Ovary (tissue), 9 donors: ENCODE data around the gene LRP1B. TPM values are rescaled to one million over a fixed set of nuclear protein-coding genes. Genes with fewer than 3 reads are reported as not detected.

ENCODE experiments used
- DNase-seq, 5 donors: peaks; one replicate each; pipeline ENCODE4 v3.0.0-alpha.2; 2019 to 2020
- H3K27ac ChIP-seq, 2 donors: fragments of 200-600 bp; one replicate each; pipeline versions ENCODE4 v1.5.1 to v1.8.0; 2019 to 2022
- H3K27me3 ChIP-seq: fragments of 200-600 bp; one replicate; pipeline ENCODE4 v1.8.0; 2022
- H3K36me3 ChIP-seq: fragments of 200-600 bp; sonication (generic); one replicate; pipeline ENCODE4 v1.5.1; 2019
- H3K4me1 ChIP-seq: one replicate; pipeline ENCODE4 v1.8.1; 2013; ENCODE audit warnings: mild to moderate bottlenecking, moderate library complexity; ENCODE audit not compliant: insufficient read depth
- H3K4me3 ChIP-seq: fragments of 200-600 bp; sonication (generic); one replicate; pipeline ENCODE4 v1.5.1; 2017
- H3K9me3 ChIP-seq, 2 donors: fragments of 200-600 bp in 1 of 2; sonication (generic) in 1 of 2; one replicate each; pipeline versions ENCODE4 v1.5.1 to v1.8.1; 2013 to 2019; ENCODE audit warnings: mild to moderate bottlenecking in 1 of 2, moderate library complexity in 1 of 2
- EP300 ChIP-seq: sonication (generic); formaldehyde crosslinking; IDR thresholded peaks from one replicate; pipeline ENCODE4 v1.6.1; 2017; ENCODE audit warnings: antibody characterized with exemption
- POLR2A ChIP-seq: fragments of 450-650 bp; IDR thresholded peaks from one replicate; pipeline ENCODE4 v1.6.1; 2017; ENCODE audit warnings: antibody characterized with exemption, mild to moderate bottlenecking, moderate library complexity
- WGBS, 3 donors: extraction: QIAGEN DNeasy Blood & Tissue Kit in 1 of 3; methylation state at CpG; one replicate each; pipeline versions ENCODE4 v1.1.5 to v1.1.7; 2013 to 2017; 5-methylcytosine and 5-hydroxymethylcytosine counted together
- intact Hi-C, 4 donors: fragments of 100-400 bp; cut with DNase I; formaldehyde crosslinking; loops; one replicate each; pipeline versions ENCODE4 v1.11.0 to v1.15.1; 2022 to 2023
- polyA plus RNA-seq, 2 donors: library from polyadenylated mRNA; stranded (reverse); fragments of 200-250 nt in 1 of 2; fragments of 350-450 nt in 1 of 2; fragmentation: Illumina TruSeq in 1 of 2; extraction: RNeasy Lipid Tissue Mini Kit (QIAGEN cat#74804) in 1 of 2; gene quantifications; one replicate each; pipeline ENCODE4 v1.2.3, GENCODE V29; 2013 to 2014
- total RNA-seq, 7 donors: library from RNA; depleted of rRNA in 2 of 7; stranded (reverse); fragments of >200 nt in 2 of 7; fragmentation: NEBNext Ultra II Directional in 3 of 7; extraction: Animal tissue kit (Norgen Biotek cat#: 25700) in 3 of 7; gene quantifications; one replicate each; pipeline versions ENCODE4 v1.1.0 to v1.2.4, GENCODE V29; 2016 to 2023
- TF ChIP-seq, protein P1 (sequence below), 3 donors: fragments of 450-650 bp in 2 of 3; fragments of 200-600 bp in 1 of 3; IDR thresholded peaks; one replicate each; pipeline versions ENCODE4 v1.5.1 to v1.8.0; 2016 to 2022; ENCODE audit warnings: antibody characterized with exemption in 3 of 3, mild to moderate bottlenecking in 1 of 3
- donor health status: DM: no; HTN: no; CAD: no; lungs with moderate emphysema.
- donor health status: DM: no; HTN: no; CAD: no.
- donor health status: Bipolar disorder and iron deficiency.
- donor health status: DM: yes; HTN: yes; CAD: no.
- donor health status: DM: no; HTN: no; CAD: no.
- donor health status: DM: yes; HTN: yes; CAD: no.

Gene LRP1B
- total and polyA plus RNA-seq, 9 donors, result 0.08 to 2.6 (median 0.37) TPM

GRCh38 chr2:142014536-142014935 is 116.3 kb downstream of the LRP1B start:
- no peak for TF ChIP-seq POLR2A
- TF ChIP-seq EP300, result no peak
- TF ChIP-seq, protein P1, sequence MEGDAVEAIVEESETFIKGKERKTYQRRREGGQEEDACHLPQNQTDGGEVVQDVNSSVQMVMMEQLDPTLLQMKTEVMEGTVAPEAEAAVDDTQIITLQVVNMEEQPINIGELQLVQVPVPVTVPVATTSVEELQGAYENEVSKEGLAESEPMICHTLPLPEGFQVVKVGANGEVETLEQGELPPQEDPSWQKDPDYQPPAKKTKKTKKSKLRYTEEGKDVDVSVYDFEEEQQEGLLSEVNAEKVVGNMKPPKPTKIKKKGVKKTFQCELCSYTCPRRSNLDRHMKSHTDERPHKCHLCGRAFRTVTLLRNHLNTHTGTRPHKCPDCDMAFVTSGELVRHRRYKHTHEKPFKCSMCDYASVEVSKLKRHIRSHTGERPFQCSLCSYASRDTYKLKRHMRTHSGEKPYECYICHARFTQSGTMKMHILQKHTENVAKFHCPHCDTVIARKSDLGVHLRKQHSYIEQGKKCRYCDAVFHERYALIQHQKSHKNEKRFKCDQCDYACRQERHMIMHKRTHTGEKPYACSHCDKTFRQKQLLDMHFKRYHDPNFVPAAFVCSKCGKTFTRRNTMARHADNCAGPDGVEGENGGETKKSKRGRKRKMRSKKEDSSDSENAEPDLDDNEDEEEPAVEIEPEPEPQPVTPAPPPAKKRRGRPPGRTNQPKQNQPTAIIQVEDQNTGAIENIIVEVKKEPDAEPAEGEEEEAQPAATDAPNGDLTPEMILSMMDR (IDR thresholded peaks at IDR 0.05), result no peak
- Histone ChIP-seq H3K4me3 (no peak overlapping the region), H3K36me3 (no peaks in the 10 kb centered on the region), H3K27ac (no peak overlapping the region), H3K4me1 (no peaks in the 10 kb centered on the region), H3K9me3 (no peaks in the 10 kb centered on the region), H3K27me3 (no peaks in the 10 kb centered on the region)
- no peak for DNase-seq
- intact Hi-C loops, result no loop called here
- 92 to 95% (median 94%) methylated on average over 1 of the region's 1 CpG for WGBS, 3 donors

- WGBS, 3 donors, result 87 to 97% (median 92%) methylated on average over 2 of the region's 2 CpGs
- intact Hi-C loops, result no loop called here
- H3K4me1 ChIP-seq, result no peaks in the 10 kb centered on the region
- H3K36me3 ChIP-seq, result no peaks in the 10 kb centered on the region
- H3K27ac ChIP-seq, result no peak overlapping the region
- H3K9me3 ChIP-seq, result no peaks in the 10 kb centered on the region
- H3K4me3 ChIP-seq, result no peak overlapping the region
- no peak for DNase-seq
- TF ChIP-seq, protein P1 (IDR thresholded peaks at IDR 0.05), result no peak
- no peak for TF ChIP-seq POLR2A
- no peak for TF ChIP-seq EP300
- H3K27me3 ChIP-seq, result no peaks in the 10 kb centered on the region
Observed at GRCh38 chr2:142012797-142013196, 118.0 kb downstream of the LRP1B start.

- DNase-seq, result no peak
- intact Hi-C loops, result no loop called here
- H3K27me3 ChIP-seq, result no peaks in the 10 kb centered on the region
- H3K27ac ChIP-seq, result no peak overlapping the region
- H3K9me3 ChIP-seq, result no peaks in the 10 kb centered on the region
- H3K4me3 ChIP-seq, result no peak overlapping the region
- H3K4me1 ChIP-seq, result no peaks in the 10 kb centered on the region
- TF ChIP-seq POLR2A, result no peak
- TF ChIP-seq, protein P1 (IDR thresholded peaks at IDR 0.05), result no peak
- WGBS, 3 donors, result 73 to 77% (median 74%) methylated on average over 11 of the region's 11 CpGs
- H3K36me3 ChIP-seq, result no peaks in the 10 kb centered on the region
Observed at GRCh38 chr2:142010477-142011270, 120.1 kb downstream of the LRP1B start.

DNA sequence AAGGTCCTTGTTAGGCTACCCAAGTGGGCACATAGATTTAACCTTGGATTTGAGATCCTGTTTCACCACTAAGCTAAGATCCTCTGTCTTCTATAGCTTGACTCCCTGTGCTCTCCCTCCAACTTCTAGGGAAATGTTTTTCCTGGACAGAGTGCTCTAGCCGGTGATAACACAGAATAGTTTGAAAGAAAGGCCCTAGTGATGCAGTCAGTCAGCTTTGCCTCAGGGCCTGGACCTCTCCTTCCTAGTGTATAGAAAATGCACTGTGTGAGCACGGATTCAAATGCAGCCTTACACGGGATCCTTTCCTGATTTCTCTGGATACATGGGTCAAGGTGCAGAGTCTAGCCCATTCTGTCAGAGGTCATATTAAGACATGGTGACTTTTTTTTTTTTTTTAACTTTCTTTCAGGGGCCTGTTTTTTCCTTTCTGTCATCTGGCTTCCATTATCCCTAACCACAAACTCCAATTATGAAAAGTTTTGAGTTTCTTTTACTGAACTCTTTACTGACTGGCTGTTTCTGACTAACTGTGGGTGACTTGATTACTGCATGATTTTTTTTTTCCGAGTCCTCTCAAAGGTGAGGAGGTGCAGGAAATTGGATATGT is 122.6 kb downstream of the LRP1B start:
- intact Hi-C loops, result no loop called here
- WGBS, 3 donors, result 77 to 81% (median 78%) methylated on average over 4 of the region's 4 CpGs

More for the DNA sequence above, 122.6 kb downstream of the LRP1B start:
- H3K27ac ChIP-seq, result no peak overlapping the region
- H3K27me3 ChIP-seq, result no peaks in the 10 kb centered on the region
- no peaks in the 10 kb centered on the region for H3K4me1 ChIP-seq
- TF ChIP-seq, protein P1 (IDR thresholded peaks at IDR 0.05), result no peak
- TF ChIP-seq POLR2A (no peak), EP300 (no peak)
- no peak overlapping the region for H3K4me3 ChIP-seq
- H3K9me3 ChIP-seq, result no peaks in the 10 kb centered on the region
- no peak for DNase-seq
- no peaks in the 10 kb centered on the region for H3K36me3 ChIP-seq
